UCSD-AML1 (cell line): Measurements from ENCODE around the gene PPP1R37.
"Not testable (repeated sequence)": the region's sequence is repeated elsewhere in the genome, so short reads cannot be mapped to it uniquely, and the experiment has no call there.

Experiments used
- DNase-seq: peaks from one replicate; lab custom pipeline; 2025; ENCODE audit not compliant: unreplicated experiment; lab: John Stamatoyannopoulos, UW

PPP1R37 gene

GRCh38 chr19:45094707-45095106, 1.7 kb downstream of the PPP1R37 start:
- no peak for DNase-seq

- no peak for DNase-seq
Measured at GRCh38 chr19:45095496-45096413, 2.8 kb downstream of the PPP1R37 start.

GRCh38 chr19:45096700-45097099, 3.7 kb downstream of the PPP1R37 start:
- DNase-seq = no peak

- no peak for DNase-seq
Measured at GRCh38 chr19:45097450-45097775, 4.4 kb downstream of the PPP1R37 start.

GRCh38 chr19:45097776-45098520, 5.0 kb downstream of the PPP1R37 start:
- DNase-seq = no peak

GRCh38 chr19:45098521-45099466, 5.8 kb downstream of the PPP1R37 start:
- DNase-seq = no peak

- no peak for DNase-seq
Measured at GRCh38 chr19:45099467-45100191, 6.7 kb downstream of the PPP1R37 start.

- no peak for DNase-seq
Measured at GRCh38 chr19:45100201-45100600, 7.2 kb downstream of the PPP1R37 start.

- DNase-seq = no peak
Measured at GRCh38 chr19:45100846-45101252, 7.9 kb downstream of the PPP1R37 start.

- DNase-seq = no peak
Measured at GRCh38 chr19:45101806-45102205, 8.8 kb downstream of the PPP1R37 start.

GRCh38 chr19:45102481-45102880, 9.5 kb downstream of the PPP1R37 start:
- DNase-seq = no peak

- no peak for DNase-seq
Measured at GRCh38 chr19:45103156-45103507, 10.2 kb downstream of the PPP1R37 start.

GRCh38 chr19:45103508-45104319, 10.7 kb downstream of the PPP1R37 start:
- DNase-seq = no peak

- no peak for DNase-seq
Measured at GRCh38 chr19:45104658-45105349, 11.8 kb downstream of the PPP1R37 start.

- DNase-seq = not testable (repeated sequence)
Measured at GRCh38 chr19:45106363-45106762, 13.4 kb downstream of the PPP1R37 start.

- DNase-seq = no peak
Measured at GRCh38 chr19:45107621-45108150, 14.7 kb downstream of the PPP1R37 start.

- DNase-seq = no peak
Measured at GRCh38 chr19:45110851-45111266, 17.9 kb downstream of the PPP1R37 start.

GRCh38 chr19:45112111-45112827, 19.3 kb downstream of the PPP1R37 start:
- DNase-seq = no peak
